Measurements from ENCODE around the gene HRK.

Gene HRK

GRCh38 chr12:116881325-116881876, at the start of gene HRK:
Gene HRK, minus strand, starts transcription at chr12:116881441. Its CDS starts 134 bp downstream, at chr12:116881307.
- no peak within 1 kb of the TSS for H3K27ac ChIP-seq
- no peaks in the 10 kb centered on the region for H3K9me3 ChIP-seq
- no peaks in the 10 kb centered on the region for H3K36me3 ChIP-seq
- peak within 1 kb of the TSS in 1 of 2 experiments; percentile 46 for H3K4me3 ChIP-seq (ENCODE audit: low read depth in 1 of 2, low read length in 1 of 2)
- H3K4me1 ChIP-seq (ENCODE audit: control insufficient read depth in 1 of 2, insufficient read depth in 1 of 2, low read depth in 1 of 2, low read length in 1 of 2), result peaks cover 44 to 58% of the 10 kb centered on the region in 2 experiments
- TF ChIP-seq, protein P1, sequence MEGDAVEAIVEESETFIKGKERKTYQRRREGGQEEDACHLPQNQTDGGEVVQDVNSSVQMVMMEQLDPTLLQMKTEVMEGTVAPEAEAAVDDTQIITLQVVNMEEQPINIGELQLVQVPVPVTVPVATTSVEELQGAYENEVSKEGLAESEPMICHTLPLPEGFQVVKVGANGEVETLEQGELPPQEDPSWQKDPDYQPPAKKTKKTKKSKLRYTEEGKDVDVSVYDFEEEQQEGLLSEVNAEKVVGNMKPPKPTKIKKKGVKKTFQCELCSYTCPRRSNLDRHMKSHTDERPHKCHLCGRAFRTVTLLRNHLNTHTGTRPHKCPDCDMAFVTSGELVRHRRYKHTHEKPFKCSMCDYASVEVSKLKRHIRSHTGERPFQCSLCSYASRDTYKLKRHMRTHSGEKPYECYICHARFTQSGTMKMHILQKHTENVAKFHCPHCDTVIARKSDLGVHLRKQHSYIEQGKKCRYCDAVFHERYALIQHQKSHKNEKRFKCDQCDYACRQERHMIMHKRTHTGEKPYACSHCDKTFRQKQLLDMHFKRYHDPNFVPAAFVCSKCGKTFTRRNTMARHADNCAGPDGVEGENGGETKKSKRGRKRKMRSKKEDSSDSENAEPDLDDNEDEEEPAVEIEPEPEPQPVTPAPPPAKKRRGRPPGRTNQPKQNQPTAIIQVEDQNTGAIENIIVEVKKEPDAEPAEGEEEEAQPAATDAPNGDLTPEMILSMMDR (IDR thresholded peaks at IDR 0.05), result no peak
- H3K27me3 ChIP-seq, result peaks cover 83% of the 10 kb centered on the region

GRCh38 chr12:116929885-116930284, 48.6 kb upstream of the HRK start:
- Histone ChIP-seq H3K4me1 (ENCODE audit: control insufficient read depth in 1 of 2, insufficient read depth in 1 of 2, low read depth in 1 of 2, low read length in 1 of 2) (peaks cover 0 to 3% of the 10 kb centered on the region in 2 experiments), H3K27ac (no peak overlapping the region), H3K9me3 (no peaks in the 10 kb centered on the region), H3K36me3 (no peaks in the 10 kb centered on the region), H3K27me3 (no peaks in the 10 kb centered on the region), H3K4me3 (ENCODE audit: low read depth in 1 of 2, low read length in 1 of 2) (no peak overlapping the region)
- TF ChIP-seq, protein P1 (IDR thresholded peaks at IDR 0.05), result no peak

DNA sequence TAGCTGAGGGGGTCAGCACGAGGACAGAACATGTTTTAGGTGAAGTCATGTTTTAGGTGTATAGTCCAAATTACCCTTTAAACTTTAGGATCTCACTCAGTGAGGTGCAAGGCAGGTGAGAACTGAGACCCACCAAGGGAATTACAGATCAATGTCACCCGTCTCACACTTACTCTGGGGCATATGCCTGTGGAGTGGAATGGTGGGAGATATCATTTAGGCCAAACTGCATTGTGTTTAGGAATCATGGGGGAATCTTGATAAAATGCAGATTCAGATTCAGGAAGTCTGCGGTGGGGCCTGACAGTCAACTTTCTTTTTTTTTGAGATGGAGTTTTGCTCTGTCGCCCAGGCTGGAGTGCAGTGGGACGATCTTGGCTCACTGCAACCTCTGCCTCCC, 47.3 kb upstream of the HRK start:
- peaks cover 4 to 9% of the 10 kb centered on the region in 2 experiments for H3K4me1 ChIP-seq (ENCODE audit: control insufficient read depth in 1 of 2, insufficient read depth in 1 of 2, low read depth in 1 of 2, low read length in 1 of 2)
- no peaks in the 10 kb centered on the region for H3K9me3 ChIP-seq
- no peaks in the 10 kb centered on the region for H3K27me3 ChIP-seq
- H3K27ac ChIP-seq, result no peak overlapping the region
- TF ChIP-seq, protein P1 (IDR thresholded peaks at IDR 0.05), result no peak
- no peaks in the 10 kb centered on the region for H3K36me3 ChIP-seq
- no peak overlapping the region for H3K4me3 ChIP-seq (ENCODE audit: low read depth in 1 of 2, low read length in 1 of 2)

- TF ChIP-seq, protein P1 (IDR thresholded peaks at IDR 0.05), result no peak
- H3K27ac ChIP-seq, result no peak overlapping the region
- H3K4me3 ChIP-seq (ENCODE audit: low read depth in 1 of 2, low read length in 1 of 2), result no peak overlapping the region
- H3K27me3 ChIP-seq, result no peaks in the 10 kb centered on the region
- H3K9me3 ChIP-seq, result no peaks in the 10 kb centered on the region
- peaks cover 4 to 9% of the 10 kb centered on the region in 2 experiments for H3K4me1 ChIP-seq (ENCODE audit: control insufficient read depth in 1 of 2, insufficient read depth in 1 of 2, low read depth in 1 of 2, low read length in 1 of 2)
- no peaks in the 10 kb centered on the region for H3K36me3 ChIP-seq
Measured at GRCh38 chr12:116927244-116927940, 46.2 kb upstream of the HRK start.

- Histone ChIP-seq H3K27me3 (no peaks in the 10 kb centered on the region), H3K4me3 (ENCODE audit: low read depth in 1 of 2, low read length in 1 of 2) (no peak overlapping the region), H3K4me1 (ENCODE audit: control insufficient read depth in 1 of 2, insufficient read depth in 1 of 2, low read depth in 1 of 2, low read length in 1 of 2) (peaks cover 4 to 9% of the 10 kb centered on the region in 2 experiments)
Measured at GRCh38 chr12:116926283-116927243, 45.3 kb upstream of the HRK start.

More at GRCh38 chr12:116926283-116927243, 45.3 kb upstream of the HRK start:
- Histone ChIP-seq H3K9me3 (no peaks in the 10 kb centered on the region), H3K36me3 (no peaks in the 10 kb centered on the region), H3K27ac (no peak overlapping the region)
- TF ChIP-seq, protein P1 (IDR thresholded peaks at IDR 0.05), result no peak
